SK-N-SH treated with all-trans-retinoic acid at 6 μM for 48 hours (cell line): ENCODE data around the gene NUP42.

Experiments used
- ATAC-seq: fragments of 200-7000 bp; cut with Tn5 transposase; 3 replicates; pipeline ENCODE4 v1.9.1; 2020; ENCODE audit warnings: mild to moderate bottlenecking, moderate library complexity
- ARNTL ChIP-seq: fragments of 450-650 bp; formaldehyde crosslinking; IDR thresholded peaks from 2 replicates; pipeline ENCODE4 v1.5.0; 2020; ENCODE audit warnings: low read depth, mild to moderate bottlenecking, moderate library complexity, borderline replicate concordance
- BACH2 ChIP-seq: fragments of 250-450 bp; sonication (Bioruptor Pico); IDR thresholded peaks from 2 replicates; pipeline ENCODE4 v1.9.0; 2021; ENCODE audit warnings: mild to moderate bottlenecking, borderline replicate concordance
- CSDC2 ChIP-seq: fragments of 250-450 bp; sonication (Bioruptor Pico); IDR thresholded peaks from 2 replicates; pipeline ENCODE4 v1.5.0; 2020; ENCODE audit warnings: mild to moderate bottlenecking, moderate library complexity
- ESRRG ChIP-seq: fragments of 250-450 bp; sonication (Bioruptor Pico); IDR thresholded peaks from 2 replicates; pipeline ENCODE4 v1.6.1; 2021; ENCODE audit warnings: mild to moderate bottlenecking
- GLIS3 ChIP-seq: fragments of 250-450 bp; sonication (Bioruptor Pico); IDR thresholded peaks from 2 replicates; pipeline ENCODE4 v1.5.0; 2020; ENCODE audit warnings: mild to moderate bottlenecking, moderate library complexity
- ISL1 ChIP-seq: fragments of 250-450 bp; sonication (Bioruptor Pico); IDR thresholded peaks from 2 replicates; pipeline ENCODE4 v2.1.2; 2022; ENCODE audit warnings: mild to moderate bottlenecking, moderate library complexity
- PPARA ChIP-seq: fragments of 250-450 bp; sonication (Bioruptor Pico); IDR thresholded peaks from 2 replicates; pipeline ENCODE4 v1.5.0; 2020; ENCODE audit warnings: mild to moderate bottlenecking, borderline replicate concordance
- RARB ChIP-seq: fragments of 250-450 bp; sonication (Bioruptor Pico); IDR thresholded peaks from 2 replicates; pipeline ENCODE4 v1.8.0; 2021; ENCODE audit warnings: mild to moderate bottlenecking, moderate library complexity
- SNAI2 ChIP-seq: fragments of 250-450 bp; sonication (Bioruptor Pico); IDR thresholded peaks from 2 replicates; pipeline ENCODE4 v1.5.0; 2020; ENCODE audit warnings: mild to moderate bottlenecking, moderate library complexity
- TCF4 ChIP-seq: fragments of 250-450 bp; sonication (Bioruptor Pico); IDR thresholded peaks from 2 replicates; pipeline ENCODE4 v1.8.0; 2021; ENCODE audit warnings: mild to moderate bottlenecking, moderate library complexity, borderline replicate concordance
- TOX ChIP-seq: fragments of 250-450 bp; sonication (Bioruptor Pico); IDR thresholded peaks from 2 replicates; pipeline ENCODE4 v1.8.0; 2021; ENCODE audit warnings: mild to moderate bottlenecking, moderate library complexity, borderline replicate concordance
- ZC3H10 ChIP-seq: fragments of 250-450 bp; sonication (Bioruptor Pico); IDR thresholded peaks from 2 replicates; pipeline ENCODE4 v1.5.1; 2021; ENCODE audit warnings: mild to moderate bottlenecking, moderate library complexity
- ZFP3 ChIP-seq: fragments of 250-450 bp; sonication (Bioruptor Pico); IDR thresholded peaks from 2 replicates; pipeline ENCODE4 v1.5.0; 2020; ENCODE audit warnings: mild to moderate bottlenecking, moderate library complexity
- ZFP30 ChIP-seq: fragments of 450-650 bp; formaldehyde crosslinking; IDR thresholded peaks from 2 replicates; pipeline ENCODE4 v1.5.0; 2022; ENCODE audit warnings: mild to moderate bottlenecking, moderate library complexity
- ZNF565 ChIP-seq: fragments of 450-650 bp; formaldehyde crosslinking; conservative IDR thresholded peaks from 2 replicates; pipeline ENCODE4 v1.5.0; 2020; ENCODE audit warnings: low read depth, mild to moderate bottlenecking, moderate library complexity
- ZNF8 ChIP-seq: fragments of 450-650 bp; formaldehyde crosslinking; IDR thresholded peaks from 2 replicates; pipeline ENCODE4 v1.5.0; 2020; ENCODE audit warnings: mild to moderate bottlenecking, moderate library complexity
- TF ChIP-seq, protein P1 (sequence below): fragments of 250-450 bp; sonication (Bioruptor Pico); IDR thresholded peaks from 2 replicates; pipeline ENCODE4 v1.8.0; 2020; ENCODE audit warnings: mild to moderate bottlenecking, moderate library complexity, borderline replicate concordance
- TF ChIP-seq, protein P2 (sequence below): fragments of 250-450 bp; sonication (Bioruptor Pico); IDR thresholded peaks from 2 replicates; pipeline ENCODE4 v1.8.0; 2021; ENCODE audit warnings: low read depth, mild to moderate bottlenecking, moderate library complexity, borderline replicate concordance
- TF ChIP-seq, protein P3 (sequence below): fragments of 250-450 bp; sonication (Bioruptor Pico); IDR thresholded peaks from 2 replicates; pipeline ENCODE4 v1.5.0; 2020; ENCODE audit warnings: mild to moderate bottlenecking, moderate library complexity
- TF ChIP-seq, protein P4 (sequence below): fragments of 250-450 bp; sonication (Bioruptor Pico); IDR thresholded peaks from 2 replicates; pipeline ENCODE4 v1.5.1; 2020; ENCODE audit warnings: low read depth, mild to moderate bottlenecking, moderate library complexity

The NUP42 gene

DNA sequence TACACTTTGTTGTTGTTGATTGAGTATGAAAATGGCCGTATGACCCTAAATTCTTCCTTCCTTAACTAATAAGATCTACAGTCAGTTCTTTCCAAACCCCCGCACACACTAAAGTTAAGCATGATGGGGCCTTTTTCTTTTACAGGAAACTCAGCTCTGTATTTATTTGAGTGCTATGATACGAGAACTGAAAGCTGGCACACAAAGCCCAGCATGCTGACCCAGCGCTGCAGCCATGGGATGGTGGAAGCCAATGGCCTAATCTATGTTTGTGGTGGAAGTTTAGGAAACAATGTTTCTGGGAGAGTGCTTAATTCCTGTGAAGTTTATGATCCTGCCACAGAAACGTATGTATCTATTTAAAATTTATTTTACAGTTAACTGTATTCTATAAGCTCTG lies 14.2 kb upstream of the NUP42 start (continued):
- no peak for TF ChIP-seq ARNTL (CRISPR knock-in tag)
- no peak for TF ChIP-seq ZFP3 (CRISPR knock-in tag)
- TF ChIP-seq PPARA (CRISPR knock-in tag): no peak
- TF ChIP-seq TCF4 (CRISPR knock-in tag): no peak
- no peak for TF ChIP-seq ISL1
- TF ChIP-seq, protein P1, sequence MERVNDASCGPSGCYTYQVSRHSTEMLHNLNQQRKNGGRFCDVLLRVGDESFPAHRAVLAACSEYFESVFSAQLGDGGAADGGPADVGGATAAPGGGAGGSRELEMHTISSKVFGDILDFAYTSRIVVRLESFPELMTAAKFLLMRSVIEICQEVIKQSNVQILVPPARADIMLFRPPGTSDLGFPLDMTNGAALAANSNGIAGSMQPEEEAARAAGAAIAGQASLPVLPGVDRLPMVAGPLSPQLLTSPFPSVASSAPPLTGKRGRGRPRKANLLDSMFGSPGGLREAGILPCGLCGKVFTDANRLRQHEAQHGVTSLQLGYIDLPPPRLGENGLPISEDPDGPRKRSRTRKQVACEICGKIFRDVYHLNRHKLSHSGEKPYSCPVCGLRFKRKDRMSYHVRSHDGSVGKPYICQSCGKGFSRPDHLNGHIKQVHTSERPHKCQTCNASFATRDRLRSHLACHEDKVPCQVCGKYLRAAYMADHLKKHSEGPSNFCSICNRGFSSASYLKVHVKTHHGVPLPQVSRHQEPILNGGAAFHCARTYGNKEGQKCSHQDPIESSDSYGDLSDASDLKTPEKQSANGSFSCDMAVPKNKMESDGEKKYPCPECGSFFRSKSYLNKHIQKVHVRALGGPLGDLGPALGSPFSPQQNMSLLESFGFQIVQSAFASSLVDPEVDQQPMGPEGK (CRISPR knock-in tag): no peak

DNA sequence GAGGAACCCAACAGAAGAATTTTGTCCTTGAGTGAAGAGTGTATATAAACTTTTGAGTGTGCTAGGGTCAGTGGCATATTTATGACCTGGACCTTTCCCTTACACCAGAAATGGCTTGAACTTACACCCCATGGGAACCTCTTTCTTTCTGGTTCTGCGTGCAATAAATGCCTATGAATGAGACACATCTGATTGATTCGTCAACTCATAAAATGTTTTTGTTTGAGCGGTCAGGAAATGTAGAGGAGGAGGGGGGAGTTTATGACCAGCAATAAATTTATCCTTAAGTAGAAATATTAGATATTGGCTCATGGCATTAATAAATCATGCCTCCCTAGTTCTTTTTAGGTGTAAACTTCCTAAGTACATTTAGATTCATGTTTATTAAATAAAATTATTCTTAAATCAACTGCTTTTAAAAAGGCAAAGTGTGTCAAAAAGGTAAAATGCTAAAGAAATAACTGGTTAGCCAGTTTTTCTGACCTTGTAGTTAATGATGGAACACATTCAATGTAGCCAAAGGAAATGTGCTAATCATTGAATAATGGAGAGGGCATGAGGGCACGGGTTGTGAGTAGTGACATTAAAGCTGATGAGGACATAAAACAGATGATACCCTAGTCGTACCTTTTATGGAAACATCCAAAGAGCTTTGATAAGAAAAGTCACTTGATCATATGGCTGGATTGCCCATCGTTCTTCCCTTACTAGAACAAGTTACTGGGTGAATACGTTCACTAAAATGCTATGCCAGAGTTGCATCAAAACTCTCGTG lies 13.6 kb upstream of the NUP42 start:
- TF ChIP-seq ZNF8 (no peak), ZNF565 (CRISPR knock-in tag) (no peak), PPARA (CRISPR knock-in tag) (no peak), CSDC2 (CRISPR knock-in tag) (no peak), ESRRG (CRISPR knock-in tag) (no peak), GLIS3 (CRISPR knock-in tag) (no peak), ZC3H10 (CRISPR knock-in tag) (no peak)
- TF ChIP-seq, protein P2, sequence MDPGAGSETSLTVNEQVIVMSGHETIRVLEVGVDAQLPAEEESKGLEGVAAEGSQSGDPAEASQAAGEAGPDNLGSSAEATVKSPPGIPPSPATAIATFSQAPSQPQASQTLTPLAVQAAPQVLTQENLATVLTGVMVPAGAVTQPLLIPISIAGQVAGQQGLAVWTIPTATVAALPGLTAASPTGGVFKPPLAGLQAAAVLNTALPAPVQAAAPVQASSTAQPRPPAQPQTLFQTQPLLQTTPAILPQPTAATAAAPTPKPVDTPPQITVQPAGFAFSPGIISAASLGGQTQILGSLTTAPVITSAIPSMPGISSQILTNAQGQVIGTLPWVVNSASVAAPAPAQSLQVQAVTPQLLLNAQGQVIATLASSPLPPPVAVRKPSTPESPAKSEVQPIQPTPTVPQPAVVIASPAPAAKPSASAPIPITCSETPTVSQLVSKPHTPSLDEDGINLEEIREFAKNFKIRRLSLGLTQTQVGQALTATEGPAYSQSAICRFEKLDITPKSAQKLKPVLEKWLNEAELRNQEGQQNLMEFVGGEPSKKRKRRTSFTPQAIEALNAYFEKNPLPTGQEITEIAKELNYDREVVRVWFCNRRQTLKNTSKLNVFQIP (CRISPR knock-in tag): no peak
- TF ChIP-seq, protein P3, sequence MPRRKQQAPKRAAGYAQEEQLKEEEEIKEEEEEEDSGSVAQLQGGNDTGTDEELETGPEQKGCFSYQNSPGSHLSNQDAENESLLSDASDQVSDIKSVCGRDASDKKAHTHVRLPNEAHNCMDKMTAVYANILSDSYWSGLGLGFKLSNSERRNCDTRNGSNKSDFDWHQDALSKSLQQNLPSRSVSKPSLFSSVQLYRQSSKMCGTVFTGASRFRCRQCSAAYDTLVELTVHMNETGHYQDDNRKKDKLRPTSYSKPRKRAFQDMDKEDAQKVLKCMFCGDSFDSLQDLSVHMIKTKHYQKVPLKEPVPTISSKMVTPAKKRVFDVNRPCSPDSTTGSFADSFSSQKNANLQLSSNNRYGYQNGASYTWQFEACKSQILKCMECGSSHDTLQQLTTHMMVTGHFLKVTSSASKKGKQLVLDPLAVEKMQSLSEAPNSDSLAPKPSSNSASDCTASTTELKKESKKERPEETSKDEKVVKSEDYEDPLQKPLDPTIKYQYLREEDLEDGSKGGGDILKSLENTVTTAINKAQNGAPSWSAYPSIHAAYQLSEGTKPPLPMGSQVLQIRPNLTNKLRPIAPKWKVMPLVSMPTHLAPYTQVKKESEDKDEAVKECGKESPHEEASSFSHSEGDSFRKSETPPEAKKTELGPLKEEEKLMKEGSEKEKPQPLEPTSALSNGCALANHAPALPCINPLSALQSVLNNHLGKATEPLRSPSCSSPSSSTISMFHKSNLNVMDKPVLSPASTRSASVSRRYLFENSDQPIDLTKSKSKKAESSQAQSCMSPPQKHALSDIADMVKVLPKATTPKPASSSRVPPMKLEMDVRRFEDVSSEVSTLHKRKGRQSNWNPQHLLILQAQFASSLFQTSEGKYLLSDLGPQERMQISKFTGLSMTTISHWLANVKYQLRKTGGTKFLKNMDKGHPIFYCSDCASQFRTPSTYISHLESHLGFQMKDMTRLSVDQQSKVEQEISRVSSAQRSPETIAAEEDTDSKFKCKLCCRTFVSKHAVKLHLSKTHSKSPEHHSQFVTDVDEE (CRISPR knock-in tag): no peak
- TF ChIP-seq, protein P4, sequence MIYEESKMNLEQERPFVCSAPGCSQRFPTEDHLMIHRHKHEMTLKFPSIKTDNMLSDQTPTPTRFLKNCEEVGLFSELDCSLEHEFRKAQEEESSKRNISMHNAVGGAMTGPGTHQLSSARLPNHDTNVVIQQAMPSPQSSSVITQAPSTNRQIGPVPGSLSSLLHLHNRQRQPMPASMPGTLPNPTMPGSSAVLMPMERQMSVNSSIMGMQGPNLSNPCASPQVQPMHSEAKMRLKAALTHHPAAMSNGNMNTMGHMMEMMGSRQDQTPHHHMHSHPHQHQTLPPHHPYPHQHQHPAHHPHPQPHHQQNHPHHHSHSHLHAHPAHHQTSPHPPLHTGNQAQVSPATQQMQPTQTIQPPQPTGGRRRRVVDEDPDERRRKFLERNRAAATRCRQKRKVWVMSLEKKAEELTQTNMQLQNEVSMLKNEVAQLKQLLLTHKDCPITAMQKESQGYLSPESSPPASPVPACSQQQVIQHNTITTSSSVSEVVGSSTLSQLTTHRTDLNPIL: no peak
- TF ChIP-seq, all 23 proteins: peak for 0
- ATAC-seq: no peak

DNA sequence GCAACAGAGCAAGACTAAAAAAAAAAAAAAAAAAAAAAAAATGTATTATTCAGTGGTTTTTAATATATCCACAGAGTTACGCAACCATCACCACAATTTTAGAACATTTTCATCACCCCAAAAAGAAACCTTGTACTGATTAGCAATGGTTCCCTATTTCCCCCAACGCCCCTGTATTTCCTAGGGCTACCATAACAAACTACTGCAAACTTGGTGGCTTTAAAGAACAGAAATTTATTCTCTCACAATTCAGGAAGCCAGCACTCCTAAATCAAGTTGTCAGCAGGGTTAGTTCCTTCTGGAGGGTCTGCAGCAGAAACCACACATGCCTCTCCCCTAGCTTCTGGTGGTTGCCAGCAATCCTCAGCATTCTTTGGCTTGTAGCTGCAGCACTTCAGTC lies 5.9 kb upstream of the NUP42 start:
- ATAC-seq: no peak
- no peak for TF ChIP-seq SNAI2
- TF ChIP-seq, protein P1 (CRISPR knock-in tag): no peak
- TF ChIP-seq RARB (CRISPR knock-in tag): no peak
- TF ChIP-seq PPARA (CRISPR knock-in tag): no peak
- no peak for TF ChIP-seq TOX (CRISPR knock-in tag)
- TF ChIP-seq, protein P4: no peak
- TF ChIP-seq ZFP30 (CRISPR knock-in tag): no peak
- no peak for TF ChIP-seq ZC3H10 (CRISPR knock-in tag)
- TF ChIP-seq BACH2: no peak
